GM19023 (cell line): Measurements from ENCODE around the gene CAMK2A.

ENCODE experiments used
- ATAC-seq: cut with Tn5 transposase; IDR thresholded peaks from one replicate; pipeline ENCODE4 v1.9.1; 2021; ENCODE audit warnings: mild to moderate bottlenecking, moderate library complexity; ENCODE audit not compliant: unreplicated experiment

The CAMK2A gene

GRCh38 chr5:150317048-150318003, 27.8 kb upstream of the CAMK2A start:
- no peak for ATAC-seq

- ATAC-seq, result no peak
Measured at GRCh38 chr5:150316320-150316719, 26.7 kb upstream of the CAMK2A start.

GRCh38 chr5:150315245-150315644, 25.7 kb upstream of the CAMK2A start:
- ATAC-seq, result no peak

- no peak for ATAC-seq
Measured at GRCh38 chr5:150313921-150314716, 24.5 kb upstream of the CAMK2A start.

GRCh38 chr5:150313501-150313900, 23.9 kb upstream of the CAMK2A start:
- no peak for ATAC-seq

GRCh38 chr5:150312518-150312917, 22.9 kb upstream of the CAMK2A start:
- no peak for ATAC-seq

GRCh38 chr5:150311015-150311692, 21.6 kb upstream of the CAMK2A start:
- ATAC-seq, result no peak

- no peak for ATAC-seq
Measured at GRCh38 chr5:150310246-150310645, 20.7 kb upstream of the CAMK2A start.

GRCh38 chr5:150309886-150310239, 20.3 kb upstream of the CAMK2A start:
- ATAC-seq, result no peak

GRCh38 chr5:150309101-150309885, 19.7 kb upstream of the CAMK2A start:
- no peak for ATAC-seq

GRCh38 chr5:150307617-150308426, 18.2 kb upstream of the CAMK2A start:
- no peak for ATAC-seq

- ATAC-seq, result no peak
Measured at GRCh38 chr5:150306775-150307174, 17.2 kb upstream of the CAMK2A start.

GRCh38 chr5:150305557-150305956, 16.0 kb upstream of the CAMK2A start:
- no peak for ATAC-seq

GRCh38 chr5:150305095-150305494, 15.5 kb upstream of the CAMK2A start:
- no peak for ATAC-seq

GRCh38 chr5:150304481-150305081, 15.0 kb upstream of the CAMK2A start:
- no peak for ATAC-seq

GRCh38 chr5:150303660-150304386, 14.2 kb upstream of the CAMK2A start:
- ATAC-seq, result no peak

- no peak for ATAC-seq
Measured at GRCh38 chr5:150303070-150303615, 13.6 kb upstream of the CAMK2A start.

GRCh38 chr5:150302301-150303069, 12.9 kb upstream of the CAMK2A start, which contains the start of gene ARSI:
ARSI (minus strand) TSS chr5:150302905; CDS start chr5:150302373, 532 bp downstream.
- no peak for ATAC-seq
